Putamen (tissue), 1 donor: ENCODE data around the gene CNKSR3.

ENCODE experiments used
- DNase-seq: peaks from one replicate; pipeline ENCODE4 v3.0.0-alpha.2; 2016; ENCODE audit warnings: low spot score

Gene CNKSR3

DNA sequence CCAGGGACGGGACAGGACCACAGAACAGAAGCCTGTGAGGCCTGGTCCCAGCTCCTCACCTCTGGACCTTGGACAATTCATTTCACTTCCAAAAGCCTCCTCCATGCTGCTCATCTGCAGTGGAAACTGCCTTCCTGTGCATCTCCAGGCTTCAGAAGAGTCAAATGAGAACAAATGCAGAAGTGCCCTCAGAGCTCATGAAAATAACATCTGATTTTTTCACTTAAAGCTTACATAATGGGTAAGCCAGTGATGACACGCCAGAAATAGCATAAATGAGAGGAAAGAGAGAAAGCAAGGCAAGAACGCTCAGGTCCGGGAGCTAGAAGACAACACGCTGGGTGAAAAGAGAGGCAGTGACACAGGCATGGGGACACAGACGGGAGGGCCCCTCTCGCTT, 7.9 kb downstream of the CNKSR3 start:
- peak; percentile 56 for DNase-seq

DNA sequence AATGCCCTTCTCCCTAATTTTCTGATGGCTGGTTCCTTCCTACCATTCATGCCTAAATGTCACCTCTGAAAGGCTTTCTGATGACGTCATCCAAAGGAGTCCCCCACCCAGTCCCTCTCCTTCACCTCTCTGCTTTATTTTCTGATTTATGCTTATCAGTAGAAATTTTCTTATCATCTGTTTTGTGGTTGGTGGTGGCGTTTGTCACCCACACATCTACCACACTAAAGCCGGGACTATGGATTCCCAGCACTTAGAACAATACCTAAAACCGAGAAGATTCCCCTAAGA, 9.0 kb downstream of the CNKSR3 start:
- DNase-seq: no peak

DNA sequence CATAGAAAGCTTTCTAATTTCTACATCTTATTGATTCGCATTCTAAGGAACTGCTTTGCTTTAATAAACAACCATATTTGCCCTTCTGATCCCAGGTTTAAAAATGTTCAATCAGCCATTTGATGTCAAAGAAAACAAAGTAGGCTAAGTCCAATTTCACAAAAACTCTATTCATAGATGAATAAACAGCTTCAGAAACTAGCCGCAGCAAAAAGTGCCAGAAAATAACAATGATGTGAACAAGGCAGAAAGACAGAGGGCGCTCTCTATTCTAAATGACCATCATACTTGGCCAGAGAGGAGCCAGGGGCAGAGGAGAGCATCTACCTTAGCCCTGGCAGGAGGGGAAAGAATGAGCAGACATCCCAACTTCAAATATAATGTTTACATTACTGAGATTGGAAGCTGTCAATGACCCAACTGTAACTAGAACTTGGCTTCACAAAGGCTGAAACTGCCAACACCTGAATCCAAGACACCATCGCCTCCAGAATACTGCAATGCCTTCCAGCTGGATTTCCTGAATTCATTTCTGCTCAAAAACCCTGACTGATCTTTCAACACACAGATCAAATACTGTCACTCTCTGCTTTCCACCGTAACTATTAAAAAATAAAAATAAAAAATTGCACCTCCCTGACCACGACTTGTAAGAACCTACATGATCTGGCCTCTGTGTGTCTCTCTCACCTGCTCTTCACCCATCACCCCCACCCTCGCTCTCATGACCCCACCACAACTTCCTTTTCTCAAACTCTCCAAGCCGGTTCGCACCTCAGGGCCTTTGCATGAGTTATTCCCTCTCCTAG, 9.5 kb downstream of the CNKSR3 start:
- DNase-seq: peak; percentile 88

DNA sequence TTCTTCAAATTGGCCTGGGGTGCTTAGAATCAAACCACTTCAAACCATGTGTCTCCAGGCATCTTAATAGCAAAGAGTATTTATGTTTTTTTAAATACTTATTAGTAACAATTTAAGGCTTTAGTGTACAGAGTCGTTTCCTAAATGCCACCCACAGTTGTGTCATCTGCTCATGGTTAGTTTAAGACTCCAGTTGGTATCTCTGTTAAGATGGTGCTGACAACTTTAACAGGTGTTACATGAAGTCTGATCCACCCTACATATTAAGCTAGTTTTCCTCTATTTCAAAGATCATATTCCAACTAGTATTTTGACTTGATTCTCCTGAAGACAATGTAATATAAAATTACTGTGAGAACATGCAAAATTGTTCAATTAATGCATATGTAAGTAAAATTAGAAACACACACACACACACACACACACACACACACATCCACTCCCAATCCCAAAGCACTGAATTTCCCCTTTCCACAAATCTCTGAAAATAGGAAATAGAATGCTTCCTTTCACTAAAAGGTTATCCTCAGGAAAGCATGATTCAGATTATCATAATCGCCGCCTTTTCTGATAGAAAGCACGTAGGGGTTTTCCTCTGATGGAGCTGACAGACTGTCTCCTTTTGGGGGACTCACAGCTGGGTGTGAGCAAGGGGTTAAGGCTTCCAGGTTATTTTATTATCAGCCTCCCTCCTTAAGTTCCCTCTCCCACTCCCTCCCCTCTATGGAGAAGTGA, 10.5 kb downstream of the CNKSR3 start:
- DNase-seq: no peak

DNA sequence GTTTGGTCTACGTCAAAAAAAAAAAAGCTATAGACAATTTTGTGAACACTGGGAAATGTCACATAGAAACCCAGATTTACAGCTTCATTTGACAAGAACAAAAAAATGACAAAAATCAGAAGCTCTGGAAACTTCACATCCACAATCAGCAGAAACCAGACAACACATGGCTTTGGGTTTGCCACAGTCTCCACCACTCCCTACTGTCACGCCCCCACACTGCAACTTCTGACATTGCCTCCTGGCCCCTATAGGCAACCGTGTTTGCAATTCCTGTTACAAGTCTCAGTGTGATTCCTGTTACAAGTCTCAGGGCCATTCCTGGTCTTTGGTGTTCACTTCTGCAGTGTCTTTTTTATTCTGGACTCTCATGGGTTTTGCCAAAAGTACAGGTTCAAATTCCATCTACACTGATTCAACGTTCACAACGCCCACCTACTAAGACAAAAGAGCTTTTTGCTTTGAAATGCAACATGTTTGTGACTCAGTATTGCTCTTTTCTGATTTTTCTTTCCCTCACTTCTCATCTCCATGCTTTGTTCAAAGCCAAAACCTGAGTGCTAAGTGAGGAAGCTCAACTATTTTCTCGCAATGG, 12.0 kb downstream of the CNKSR3 start:
- no peak for DNase-seq

DNA sequence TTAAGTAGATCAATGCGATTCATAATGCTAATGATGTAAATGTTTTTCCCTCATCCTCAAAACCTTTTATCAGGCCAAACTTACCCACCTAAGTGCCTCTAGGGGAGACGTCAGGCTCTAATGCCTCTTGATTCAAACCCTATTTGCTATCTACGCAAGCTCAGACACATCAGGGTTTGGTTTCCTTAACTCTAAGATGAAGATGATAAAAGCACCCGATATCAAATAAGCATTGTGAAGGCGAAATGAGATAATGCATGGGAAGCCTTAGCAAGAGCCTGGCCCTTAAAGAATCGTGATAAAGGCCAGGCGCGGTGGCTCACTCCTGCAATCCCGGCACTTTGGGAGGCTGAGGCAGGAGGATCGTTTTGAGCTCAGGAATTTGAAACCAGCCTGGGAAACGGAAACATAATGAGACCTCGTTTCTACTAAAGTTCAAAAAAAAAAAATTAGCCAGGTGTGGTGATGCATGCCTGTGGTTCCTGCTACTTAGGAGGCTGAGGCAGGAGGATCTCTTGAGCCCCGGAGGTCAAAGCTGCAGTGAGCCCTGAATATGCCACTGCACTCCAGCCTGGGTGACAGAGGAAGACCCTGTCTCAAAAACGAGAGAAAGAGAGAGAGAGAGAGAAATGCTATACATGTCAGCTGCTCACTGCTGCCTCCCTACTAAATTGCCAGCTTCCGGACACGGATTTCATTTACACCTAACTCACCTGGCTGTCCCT, 13.5 kb downstream of the CNKSR3 start:
- DNase-seq: no peak

DNA sequence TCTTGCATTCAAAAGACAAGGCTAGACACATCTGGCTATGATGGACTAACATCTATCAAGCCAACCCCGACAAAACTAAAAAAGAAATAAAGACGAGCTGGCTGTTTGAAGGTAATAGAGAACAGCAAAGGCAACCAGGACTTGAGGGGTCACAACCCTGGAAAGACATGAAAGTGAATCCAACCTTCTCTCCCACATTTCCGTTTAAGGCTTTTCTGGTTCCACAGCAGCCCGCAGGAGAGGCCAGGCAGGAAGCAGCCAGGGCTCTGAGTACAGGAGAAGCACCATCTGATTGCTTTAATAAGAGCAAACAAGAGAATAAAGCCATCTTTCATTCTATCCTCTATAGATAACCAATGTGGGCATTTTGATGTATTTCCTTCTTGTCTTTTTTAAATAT, 14.3 kb downstream of the CNKSR3 start:
- DNase-seq: no peak

DNA sequence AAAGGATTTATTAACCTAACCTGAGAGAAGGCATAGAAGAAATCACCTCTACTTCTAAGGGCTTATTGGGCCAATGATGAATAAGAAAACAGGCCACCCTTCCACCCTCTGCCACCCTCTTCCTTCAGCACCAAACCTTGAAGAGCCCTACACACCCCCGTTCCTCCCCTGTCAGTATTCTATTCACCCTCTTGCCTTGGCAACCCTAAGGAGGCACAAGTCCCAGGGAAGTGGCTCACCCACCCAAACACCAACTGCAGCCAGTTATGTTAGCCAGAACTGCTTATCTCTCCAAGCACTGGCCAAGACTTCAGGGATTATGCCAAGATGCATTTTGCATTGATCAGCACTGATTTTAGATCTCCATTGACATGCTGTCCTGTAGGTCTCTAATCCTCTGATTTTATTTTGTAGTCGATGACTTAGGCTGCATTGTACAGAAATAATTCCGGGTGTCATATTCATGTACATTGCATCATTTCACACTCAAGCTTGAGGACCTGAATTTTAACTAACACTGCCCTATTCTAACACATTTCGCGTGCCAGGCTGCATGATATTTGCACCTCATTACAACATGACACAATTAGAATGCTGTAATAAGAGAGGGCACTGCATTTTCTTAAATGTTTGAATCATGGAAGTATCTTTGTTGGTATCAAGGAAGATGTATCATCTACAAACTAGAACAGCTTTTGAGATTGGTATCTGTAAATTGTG, 15.7 kb downstream of the CNKSR3 start:
- no peak for DNase-seq

DNA sequence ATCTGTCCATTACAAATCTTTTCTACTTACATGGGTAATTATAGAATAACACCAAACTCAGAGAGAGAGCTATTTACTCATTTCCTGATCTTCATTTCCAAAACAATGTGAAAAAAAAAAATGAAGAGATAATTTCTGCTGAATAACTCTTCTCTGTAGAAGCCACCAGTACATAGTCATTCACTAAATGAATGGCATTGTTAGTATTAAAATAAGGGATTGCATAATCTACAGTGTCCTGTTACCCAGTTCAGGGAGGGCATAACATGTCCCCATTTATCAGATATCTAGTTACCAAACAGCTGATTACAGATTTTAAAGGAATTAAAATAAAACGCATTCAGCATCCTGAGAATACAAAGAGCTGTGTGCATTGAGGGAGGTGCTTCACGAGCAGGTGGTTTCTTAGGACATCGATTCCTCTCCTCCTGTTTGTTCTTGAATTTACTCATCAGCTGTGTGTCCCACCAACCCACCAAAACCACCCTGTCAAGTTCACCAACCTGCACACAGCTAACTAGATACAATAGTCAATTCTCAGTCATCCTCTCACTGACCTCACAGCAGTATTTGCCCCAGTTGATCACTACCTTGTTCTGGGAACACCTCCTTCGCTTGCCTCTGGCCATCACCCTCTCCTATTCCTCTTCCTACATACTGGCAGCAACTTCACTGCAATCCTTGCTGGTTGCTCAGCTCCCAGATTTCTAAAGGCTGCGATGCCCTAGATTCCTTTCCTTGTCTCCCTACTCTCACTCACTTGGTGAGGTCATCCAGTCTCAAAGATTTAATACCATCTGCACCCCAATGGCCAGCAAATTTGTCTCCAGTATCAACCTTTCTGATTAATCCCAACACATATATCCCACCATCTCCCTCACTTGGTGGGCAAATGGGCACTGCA, 18.7 kb downstream of the CNKSR3 start:
- DNase-seq: no peak

DNA sequence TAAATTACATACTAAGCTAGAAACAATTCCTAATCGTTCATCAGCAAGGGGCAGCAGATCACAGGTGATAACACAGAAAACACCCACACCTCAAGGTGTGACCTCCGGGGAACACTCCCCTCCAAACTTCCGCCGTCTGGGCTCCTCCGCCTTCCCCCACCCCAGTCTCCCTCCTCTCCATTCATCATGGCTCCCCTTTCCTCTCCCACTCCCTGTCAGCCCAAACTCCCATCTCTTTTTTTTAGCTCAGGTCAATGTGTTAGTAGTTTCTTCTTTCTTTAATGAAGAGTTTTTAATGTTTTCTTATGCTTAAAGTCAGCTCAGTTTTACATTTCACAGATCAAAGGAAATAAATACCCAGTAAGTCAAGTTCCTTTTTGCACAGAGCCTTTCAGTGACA, 20.7 kb downstream of the CNKSR3 start:
- DNase-seq: no peak

DNA sequence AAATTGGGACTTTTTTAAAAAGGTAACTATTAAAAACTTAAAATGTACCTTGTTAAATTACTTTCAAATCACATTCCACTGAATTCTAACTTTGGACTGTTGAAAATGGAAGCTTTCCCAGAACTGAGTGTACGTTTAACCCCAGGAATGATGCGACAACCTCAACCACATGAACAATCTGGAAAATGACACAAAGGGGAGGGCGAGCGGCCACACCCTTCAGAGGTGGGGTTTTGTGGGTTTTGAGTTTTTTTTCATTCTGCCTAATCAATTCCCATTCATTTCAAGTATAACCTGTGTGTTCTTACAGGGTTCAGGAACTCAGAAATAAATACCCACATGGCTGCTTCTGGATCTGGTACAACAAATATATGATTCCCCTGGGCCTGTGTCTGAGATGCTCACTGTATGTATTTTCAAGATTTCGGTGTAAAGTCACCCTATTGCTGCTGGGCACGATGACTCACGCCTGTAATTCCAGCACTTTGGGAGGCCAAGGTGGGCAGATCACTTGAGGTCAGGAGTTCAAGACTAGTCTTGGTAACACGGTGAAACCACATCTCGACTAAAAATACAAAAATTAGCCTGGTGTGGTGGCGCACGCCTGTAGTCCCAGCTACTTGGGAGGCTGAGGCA, 21.6 kb downstream of the CNKSR3 start:
- DNase-seq: no peak

DNA sequence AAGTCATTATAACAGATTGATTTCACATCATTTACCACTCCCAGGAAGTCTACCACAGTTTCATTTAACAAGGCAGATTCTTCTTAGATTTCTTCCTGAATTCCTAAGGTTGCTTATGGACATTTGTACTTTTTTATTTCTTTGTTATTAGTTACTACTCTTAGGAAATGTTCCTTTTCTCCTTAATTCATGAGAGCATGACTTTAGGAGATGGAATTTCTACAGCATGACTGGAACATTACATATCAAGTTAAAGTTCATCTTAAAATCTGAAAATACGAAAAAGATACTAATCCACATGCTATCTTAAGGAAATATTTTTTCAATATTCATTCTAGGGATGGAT, 22.3 kb downstream of the CNKSR3 start:
- no peak for DNase-seq

DNA sequence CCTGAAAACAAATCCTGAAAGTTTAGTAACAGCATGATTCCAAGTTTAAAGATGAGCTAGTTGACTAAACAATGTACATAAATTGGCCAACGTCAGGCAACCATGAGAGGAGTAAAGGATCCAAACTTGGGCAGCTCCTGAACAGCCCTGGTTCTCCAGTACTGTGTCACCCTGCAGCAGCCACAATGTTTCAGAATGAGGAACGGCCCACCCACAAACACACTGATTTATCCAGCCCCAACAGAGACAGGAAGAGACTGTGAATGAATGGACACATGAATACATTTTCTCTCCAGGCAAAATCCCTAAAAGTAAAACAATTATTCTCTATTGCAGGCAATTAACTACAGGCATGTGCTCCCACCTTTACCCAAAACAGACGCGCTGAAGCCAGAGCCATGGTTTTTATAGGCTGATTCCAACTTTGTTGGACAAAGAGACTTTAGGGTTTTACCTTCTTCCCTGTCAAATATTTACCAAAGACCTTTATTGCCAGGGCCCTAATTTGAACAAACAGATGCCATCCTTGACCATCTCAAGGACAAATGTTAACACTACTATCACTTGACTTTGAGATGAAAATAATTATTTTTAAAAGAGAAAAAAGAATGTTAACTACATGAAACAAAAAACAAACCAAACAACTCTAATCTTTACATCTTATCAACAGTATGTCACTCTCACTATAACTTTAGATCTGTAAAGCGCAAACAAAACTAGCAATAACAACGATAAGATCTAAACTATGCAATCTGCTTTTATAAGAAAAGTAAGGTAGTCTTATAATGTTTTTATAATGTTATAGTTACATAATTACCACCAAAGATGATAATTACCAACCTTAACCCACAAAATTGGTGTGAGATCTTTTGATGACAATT, 22.9 kb downstream of the CNKSR3 start:
- DNase-seq: no peak

DNA sequence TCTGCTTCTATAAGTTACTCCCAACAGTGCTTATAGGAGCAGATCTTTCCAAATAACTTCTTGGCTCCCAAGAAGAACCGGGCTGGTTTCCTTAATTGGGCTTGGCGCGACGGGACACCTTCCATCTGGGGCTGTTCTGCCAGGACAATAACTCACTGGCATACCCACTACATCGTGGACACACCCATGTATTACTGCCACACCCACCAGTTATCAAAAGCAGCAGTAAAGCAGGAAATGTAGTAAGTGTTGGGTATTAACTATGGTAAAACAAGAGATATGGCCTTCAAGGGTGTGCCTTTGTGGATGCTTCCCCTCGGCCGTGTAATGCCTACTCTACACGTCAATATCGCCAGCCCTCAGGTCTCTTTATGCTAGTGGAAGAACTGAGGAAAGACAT, 24.7 kb downstream of the CNKSR3 start:
- no peak for DNase-seq

DNA sequence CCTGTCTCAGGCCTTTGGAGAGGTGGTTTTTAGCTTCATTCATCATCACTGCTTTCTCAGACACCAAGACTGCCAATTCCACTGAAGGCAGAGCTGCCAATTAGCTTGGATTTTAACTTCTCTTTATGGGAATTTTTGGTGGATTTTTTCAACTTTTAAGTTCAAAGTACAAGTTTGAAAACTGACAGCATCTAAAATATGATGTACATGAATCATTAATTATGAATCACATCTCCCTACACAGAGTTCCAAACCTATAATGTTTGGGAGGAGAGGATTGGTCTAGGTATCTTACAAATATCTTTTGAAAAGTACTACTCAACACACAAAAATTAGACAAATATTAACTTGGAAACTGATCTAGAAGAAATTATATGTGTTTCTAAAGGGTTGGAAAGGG, 25.5 kb downstream of the CNKSR3 start:
- no peak for DNase-seq

DNA sequence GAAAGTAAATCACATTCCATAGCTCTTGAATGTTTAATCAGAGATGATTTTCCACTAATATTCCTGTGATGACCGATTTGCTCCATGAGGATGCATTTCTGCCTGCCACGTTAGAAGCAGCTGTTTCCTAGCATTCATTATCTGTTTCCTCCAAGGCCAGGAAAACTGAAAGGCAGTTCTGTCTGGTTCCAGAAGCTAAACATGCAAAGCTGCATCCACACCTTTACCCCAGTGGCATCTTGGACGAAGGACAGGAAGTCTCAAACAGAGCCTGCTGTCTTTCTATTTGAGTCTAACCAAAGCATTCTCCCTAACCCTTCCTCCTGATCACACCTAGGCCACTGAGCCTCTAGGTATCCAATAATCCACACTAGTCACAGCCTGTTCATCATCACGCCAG, 27.6 kb downstream of the CNKSR3 start:
- no peak for DNase-seq

DNA sequence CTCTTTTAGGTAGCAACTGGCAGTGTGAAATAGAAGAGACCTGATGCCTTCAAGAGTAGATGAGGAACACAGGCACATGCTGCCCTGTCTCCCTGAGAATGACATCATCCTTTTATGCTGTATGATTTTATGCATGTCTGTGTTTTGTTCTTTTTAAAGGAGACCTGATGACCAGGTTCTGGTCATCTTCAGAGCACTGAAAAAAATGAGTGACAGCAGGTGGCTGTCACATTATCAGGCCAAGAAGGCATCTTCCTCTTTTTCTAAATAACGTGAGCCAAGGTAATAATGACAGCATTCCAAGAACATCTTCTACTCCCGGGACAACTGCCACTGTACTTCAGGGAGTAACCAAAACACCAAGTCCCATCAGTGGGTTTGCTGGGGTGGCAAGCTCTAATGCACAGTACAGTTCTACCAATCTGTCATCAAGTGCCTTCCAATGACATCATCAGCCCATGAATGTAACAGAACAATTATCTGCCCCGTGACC, 28.9 kb downstream of the CNKSR3 start:
- no peak for DNase-seq

DNA sequence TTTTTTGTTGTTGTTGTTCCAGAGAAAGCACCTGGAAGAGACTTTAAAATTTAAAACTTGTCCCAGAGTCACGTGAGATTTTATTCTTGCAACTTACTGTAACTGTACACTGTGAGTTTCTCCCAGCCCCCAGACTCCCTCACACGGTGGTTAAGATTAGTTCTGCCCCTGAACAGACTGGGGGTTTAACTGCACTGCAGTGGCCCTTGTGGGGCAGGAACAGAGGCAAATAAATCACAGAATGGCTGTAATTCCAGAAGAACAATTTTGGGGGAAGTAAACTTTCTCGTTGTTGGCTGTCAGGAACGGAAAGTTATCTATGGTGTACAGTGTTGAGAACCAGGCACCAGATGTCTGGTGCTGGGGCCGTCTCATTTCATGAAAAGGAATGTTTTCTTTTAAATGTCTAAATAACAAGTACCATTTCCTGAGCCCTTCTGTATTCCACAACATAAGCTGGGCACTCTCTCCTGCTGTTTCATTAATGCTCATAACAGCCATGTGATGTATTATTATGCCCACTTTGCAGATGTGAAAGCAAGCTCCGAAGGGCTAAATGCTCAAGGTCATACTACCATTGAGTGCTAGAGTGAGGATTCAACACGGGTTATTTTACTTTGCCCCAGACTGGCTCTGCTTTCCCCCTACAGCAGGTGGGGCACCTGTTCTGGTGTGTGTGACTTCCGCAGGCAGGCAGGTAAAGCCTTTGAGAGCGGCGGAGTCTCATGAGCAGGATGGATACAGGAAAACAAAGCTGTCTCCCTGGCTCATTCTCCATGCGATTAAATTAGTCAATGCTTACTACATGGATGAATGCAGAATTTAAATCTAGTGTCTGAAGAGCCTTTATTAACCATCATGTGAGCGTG, 30.5 kb downstream of the CNKSR3 start:
- DNase-seq: no peak
